Measurements from ENCODE around the gene TPRX1.
"Not testable (repeated sequence)": the region's sequence is repeated elsewhere in the genome, so short reads cannot be mapped to it uniquely, and the experiment has no call there.

The TPRX1 gene

GRCh38 chr19:47765523-47766358 lies 38.6 kb downstream of the TPRX1 start:
- TF ChIP-seq CTCF (conservative IDR thresholded peaks at IDR 0.05; ENCODE audit: low read depth, low read length), result peak; percentile 93
- H3K4me3 ChIP-seq (ENCODE audit: low read depth, low read length), result no peak overlapping the region
- peak; percentile 70 for DNase-seq (ENCODE audit: low read depth)

GRCh38 chr19:47764705-47765104 lies 39.6 kb downstream of the TPRX1 start:
- not testable (repeated sequence) for DNase-seq (ENCODE audit: low read depth); H3K4me3 ChIP-seq (ENCODE audit: low read depth, low read length)

- peak; percentile 41 for DNase-seq (ENCODE audit: low read depth)
- TF ChIP-seq CTCF (conservative IDR thresholded peaks at IDR 0.05; ENCODE audit: low read depth, low read length), result no peak
- no peak overlapping the region for H3K4me3 ChIP-seq (ENCODE audit: low read depth, low read length)
Observed at GRCh38 chr19:47762615-47763308, 41.6 kb downstream of the TPRX1 start.

GRCh38 chr19:47762151-47762550 lies 42.2 kb downstream of the TPRX1 start:
- DNase-seq (ENCODE audit: low read depth), result no peak
- TF ChIP-seq CTCF (conservative IDR thresholded peaks at IDR 0.05; ENCODE audit: low read depth, low read length), result no peak
- H3K4me3 ChIP-seq (ENCODE audit: low read depth, low read length), result no peak overlapping the region

- no peak for TF ChIP-seq CTCF (conservative IDR thresholded peaks at IDR 0.05; ENCODE audit: low read depth, low read length)
- no peak for DNase-seq (ENCODE audit: low read depth)
- no peak overlapping the region for H3K4me3 ChIP-seq (ENCODE audit: low read depth, low read length)
Observed at GRCh38 chr19:47761566-47761965, 42.8 kb downstream of the TPRX1 start.

- no peak for TF ChIP-seq CTCF (conservative IDR thresholded peaks at IDR 0.05; ENCODE audit: low read depth, low read length)
- DNase-seq (ENCODE audit: low read depth), result no peak
- no peak overlapping the region for H3K4me3 ChIP-seq (ENCODE audit: low read depth, low read length)
Observed at GRCh38 chr19:47760632-47760999, 43.7 kb downstream of the TPRX1 start.

- no peak overlapping the region for H3K4me3 ChIP-seq (ENCODE audit: low read depth, low read length)
- DNase-seq (ENCODE audit: low read depth), result no peak
- no peak for TF ChIP-seq CTCF (conservative IDR thresholded peaks at IDR 0.05; ENCODE audit: low read depth, low read length)
Observed at GRCh38 chr19:47758443-47758804, 45.9 kb downstream of the TPRX1 start.

Measured in choroid plexus epithelial cell (primary cell).